Sigmoid colon (tissue), 7 donors: ENCODE results near the gene ARHGEF37. TPM values are rescaled to one million over a fixed set of nuclear protein-coding genes. Genes with fewer than 3 reads are reported as not detected.
"Not testable (repeated sequence)": the region's sequence is repeated elsewhere in the genome, so short reads cannot be mapped to it uniquely, and the experiment has no call there.

Experiments used
- DNase-seq: peaks from one replicate; pipeline ENCODE4 v3.0.0-alpha.2; 2019
- H3K27ac ChIP-seq, 4 donors: fragments of 200-600 bp; sonication (generic); one replicate each; pipeline ENCODE4 v1.5.1; 2016 to 2019; ENCODE audit warnings: mild to moderate bottlenecking in 1 of 4
- H3K27me3 ChIP-seq, 3 donors: fragments of 200-600 bp; sonication (generic); one replicate each; pipeline ENCODE4 v1.5.1; 2019; ENCODE audit warnings: mild to moderate bottlenecking in 1 of 3
- H3K36me3 ChIP-seq, 4 donors: fragments of 200-600 bp; sonication (generic); one replicate each; pipeline ENCODE4 v1.5.1; 2016 to 2019
- H3K4me1 ChIP-seq, 4 donors: fragments of 200-600 bp; sonication (generic); one replicate each; pipeline ENCODE4 v1.5.1; 2017 to 2019
- H3K4me3 ChIP-seq, 4 donors: fragments of 200-600 bp; sonication (generic); one replicate each; pipeline ENCODE4 v1.5.1; 2017 to 2019; ENCODE audit warnings: mild to moderate bottlenecking in 2 of 4, moderate library complexity in 1 of 4
- H3K9me3 ChIP-seq, 4 donors: fragments of 200-600 bp in 3 of 4; sonication (generic) in 3 of 4; one replicate each; pipeline versions ENCODE4 v1.5.1 to v1.6.1; 2013 to 2019
- EP300 ChIP-seq, 4 donors: sonication (generic); formaldehyde crosslinking; IDR thresholded peaks; one replicate each; pipeline ENCODE4 v1.6.1; 2017; ENCODE audit warnings: antibody characterized with exemption in 4 of 4
- POLR2A ChIP-seq, 2 donors: fragments of 450-650 bp; IDR thresholded peaks; one replicate each; pipeline ENCODE4 v1.6.1; 2016; ENCODE audit warnings: antibody characterized with exemption in 2 of 2, mild to moderate bottlenecking in 2 of 2, moderate library complexity in 2 of 2
- POLR2AphosphoS5 ChIP-seq, 4 donors: sonication (generic); formaldehyde crosslinking; IDR thresholded peaks; one replicate each; pipeline ENCODE4 v1.6.1; 2017; ENCODE audit warnings: antibody characterized with exemption in 4 of 4
- WGBS, 2 donors: extraction: QIAGEN DNeasy Blood & Tissue Kit; methylation state at CpG; one replicate each; pipeline ENCODE4 v1.1.7; 2013; 5-methylcytosine and 5-hydroxymethylcytosine counted together
- intact Hi-C: fragments of 100-400 bp; cut with DNase I; formaldehyde crosslinking; loops from one replicate; pipeline ENCODE4 v1.15.1; 2023
- polyA plus RNA-seq, 3 donors: library from polyadenylated mRNA; stranded (reverse); fragments of 200-250 nt; gene quantifications; one replicate each; pipeline ENCODE4 v1.2.3, GENCODE V29; 2013
- total RNA-seq, 4 donors: library from RNA; depleted of rRNA; stranded (reverse); fragments of >200 nt; gene quantifications; one replicate each; pipeline ENCODE4 v1.1.0, GENCODE V29; 2016
- TF ChIP-seq, protein P1 (sequence below), 4 experiments: fragments of 450-650 bp in 3 of 4; fragments of 200-600 bp in 1 of 4; IDR thresholded peaks; one replicate each; pipeline ENCODE4 v1.5.1; 2016 to 2019; ENCODE audit warnings: antibody characterized with exemption in 4 of 4, mild to moderate bottlenecking in 3 of 4, moderate library complexity in 2 of 4
- donor health status: healthy with polysubstance abuse.
- donor health status: Bipolar disorder and iron deficiency.
- donor health status: healthy.

The ARHGEF37 gene
- total and polyA plus RNA-seq, 7 donors: 4.8 to 51.0 (median 23.5) TPM

DNA sequence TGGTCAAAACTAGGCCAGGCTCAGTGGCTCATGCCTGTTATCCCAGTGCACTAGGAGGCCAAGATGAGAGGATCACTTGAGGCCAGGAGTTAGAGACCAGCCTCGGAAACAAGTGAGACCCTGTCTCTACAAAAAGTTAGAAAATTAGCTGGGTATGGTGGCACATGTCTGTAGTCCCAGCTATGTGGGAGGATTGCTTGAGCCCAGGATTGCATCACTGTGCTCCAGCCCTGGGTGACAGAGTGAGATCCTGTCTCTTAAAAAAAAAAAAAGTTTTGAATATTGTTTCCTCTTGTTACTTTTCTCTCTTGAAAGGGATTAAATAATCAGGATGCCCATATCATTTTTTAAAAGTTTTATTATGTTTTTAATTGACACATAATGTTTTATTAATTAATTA lies 7.6 kb downstream of the ARHGEF37 start:
- H3K27ac ChIP-seq: peak overlapping the region in 2 of 4 donors; percentile 33 to 87
- H3K27me3 ChIP-seq: no peaks in the 10 kb centered on the region
- no peaks in the 10 kb centered on the region for H3K36me3 ChIP-seq
- no peaks in the 10 kb centered on the region for H3K9me3 ChIP-seq
- TF ChIP-seq, protein P1, sequence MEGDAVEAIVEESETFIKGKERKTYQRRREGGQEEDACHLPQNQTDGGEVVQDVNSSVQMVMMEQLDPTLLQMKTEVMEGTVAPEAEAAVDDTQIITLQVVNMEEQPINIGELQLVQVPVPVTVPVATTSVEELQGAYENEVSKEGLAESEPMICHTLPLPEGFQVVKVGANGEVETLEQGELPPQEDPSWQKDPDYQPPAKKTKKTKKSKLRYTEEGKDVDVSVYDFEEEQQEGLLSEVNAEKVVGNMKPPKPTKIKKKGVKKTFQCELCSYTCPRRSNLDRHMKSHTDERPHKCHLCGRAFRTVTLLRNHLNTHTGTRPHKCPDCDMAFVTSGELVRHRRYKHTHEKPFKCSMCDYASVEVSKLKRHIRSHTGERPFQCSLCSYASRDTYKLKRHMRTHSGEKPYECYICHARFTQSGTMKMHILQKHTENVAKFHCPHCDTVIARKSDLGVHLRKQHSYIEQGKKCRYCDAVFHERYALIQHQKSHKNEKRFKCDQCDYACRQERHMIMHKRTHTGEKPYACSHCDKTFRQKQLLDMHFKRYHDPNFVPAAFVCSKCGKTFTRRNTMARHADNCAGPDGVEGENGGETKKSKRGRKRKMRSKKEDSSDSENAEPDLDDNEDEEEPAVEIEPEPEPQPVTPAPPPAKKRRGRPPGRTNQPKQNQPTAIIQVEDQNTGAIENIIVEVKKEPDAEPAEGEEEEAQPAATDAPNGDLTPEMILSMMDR (IDR thresholded peaks at IDR 0.05): no peak
- no peak for TF ChIP-seq POLR2AphosphoS5 (IDR thresholded peaks at IDR 0.05)
- TF ChIP-seq EP300 (IDR thresholded peaks at IDR 0.05): no peak
- TF ChIP-seq POLR2A (IDR thresholded peaks at IDR 0.05): no peak
- intact Hi-C loops: no loop called here
- H3K4me1 ChIP-seq: peaks cover 0 to 50% (median 46%) of the 10 kb centered on the region in 4 donors
- 97 to 99% methylated on average over 1 of the region's 1 CpG for WGBS, 2 donors
- H3K4me3 ChIP-seq: no peak overlapping the region
- no peak for DNase-seq

DNA sequence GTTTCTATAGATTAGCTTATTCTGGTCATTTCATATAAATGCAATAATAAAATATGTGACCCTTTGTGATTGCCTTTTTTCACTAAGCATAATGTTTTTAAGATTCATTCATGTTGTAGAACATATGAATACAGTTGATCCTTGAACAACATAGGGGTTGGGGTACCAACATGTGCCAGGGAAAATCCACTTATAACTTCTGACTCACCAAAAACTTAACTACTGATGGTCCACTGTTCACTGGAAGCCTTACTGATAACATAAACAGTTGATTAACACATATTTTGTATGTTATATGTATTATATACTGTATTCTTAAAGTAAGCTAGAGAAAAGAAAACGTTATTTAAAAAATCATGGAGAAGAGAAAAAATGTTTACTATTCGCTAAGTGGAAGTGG lies 12.1 kb downstream of the ARHGEF37 start:
- Histone ChIP-seq H3K27ac (no peak overlapping the region), H3K4me3 (no peak overlapping the region), H3K27me3 (no peaks in the 10 kb centered on the region), H3K36me3 (peaks cover 0 to 7% (median 2%) of the 10 kb centered on the region in 4 donors), H3K4me1 (peaks cover 0 to 47% (median 26%) of the 10 kb centered on the region in 4 donors), H3K9me3 (no peaks in the 10 kb centered on the region)
- WGBS, 2 donors: 83 to 89% methylated on average over 2 of the region's 2 CpGs
- intact Hi-C loops: no loop called here
- TF ChIP-seq POLR2AphosphoS5 (IDR thresholded peaks at IDR 0.05) (no peak), POLR2A (IDR thresholded peaks at IDR 0.05) (no peak), EP300 (IDR thresholded peaks at IDR 0.05) (no peak)
- TF ChIP-seq, protein P1 (IDR thresholded peaks at IDR 0.05): no peak
- DNase-seq: no peak

DNA sequence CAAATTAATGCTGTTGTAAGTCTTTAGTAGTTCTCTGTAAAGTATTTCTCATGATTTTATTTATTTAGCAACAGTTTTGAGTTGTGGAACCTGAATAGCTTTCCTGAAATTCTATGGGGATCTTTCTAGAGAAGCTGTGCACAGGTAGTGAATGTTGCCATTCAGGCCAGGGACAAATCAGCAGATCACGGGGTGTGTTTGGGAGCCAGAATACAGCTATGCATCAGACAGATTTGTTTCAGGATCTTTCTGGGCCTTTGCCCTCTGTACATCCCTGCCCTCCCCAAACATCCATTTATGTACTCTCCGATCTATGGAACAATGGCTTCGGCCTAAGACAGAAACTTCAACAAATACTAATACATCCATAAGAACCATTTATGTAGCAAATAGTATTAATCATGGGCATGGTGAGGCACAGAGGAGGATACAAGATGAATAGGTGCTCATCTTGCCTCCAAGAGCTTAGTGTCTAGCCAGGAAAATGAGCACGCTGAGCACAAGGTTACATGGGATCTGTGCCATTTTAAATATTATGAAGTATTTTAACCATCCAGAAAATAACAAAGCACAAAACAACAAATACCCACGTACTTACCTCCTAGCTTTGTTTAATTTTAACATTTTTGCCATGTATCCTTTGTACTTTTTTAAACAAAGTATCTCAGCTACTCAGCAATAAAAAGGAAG lies 13.1 kb downstream of the ARHGEF37 start:
- TF ChIP-seq POLR2AphosphoS5 (IDR thresholded peaks at IDR 0.05) (no peak), EP300 (IDR thresholded peaks at IDR 0.05) (no peak), POLR2A (IDR thresholded peaks at IDR 0.05) (no peak)
- TF ChIP-seq, protein P1 (IDR thresholded peaks at IDR 0.05): no peak
- WGBS, 2 donors: 82 to 91% methylated on average over 5 of the region's 5 CpGs
- no peak for DNase-seq
- no peak overlapping the region for H3K4me3 ChIP-seq
- intact Hi-C loops: no loop called here
- H3K4me1 ChIP-seq: peaks cover 0 to 41% (median 23%) of the 10 kb centered on the region in 4 donors
- H3K36me3 ChIP-seq: peaks cover 0 to 10% (median 4%) of the 10 kb centered on the region in 4 donors
- H3K27ac ChIP-seq: no peak overlapping the region
- H3K9me3 ChIP-seq: no peaks in the 10 kb centered on the region
- H3K27me3 ChIP-seq: no peaks in the 10 kb centered on the region

DNA sequence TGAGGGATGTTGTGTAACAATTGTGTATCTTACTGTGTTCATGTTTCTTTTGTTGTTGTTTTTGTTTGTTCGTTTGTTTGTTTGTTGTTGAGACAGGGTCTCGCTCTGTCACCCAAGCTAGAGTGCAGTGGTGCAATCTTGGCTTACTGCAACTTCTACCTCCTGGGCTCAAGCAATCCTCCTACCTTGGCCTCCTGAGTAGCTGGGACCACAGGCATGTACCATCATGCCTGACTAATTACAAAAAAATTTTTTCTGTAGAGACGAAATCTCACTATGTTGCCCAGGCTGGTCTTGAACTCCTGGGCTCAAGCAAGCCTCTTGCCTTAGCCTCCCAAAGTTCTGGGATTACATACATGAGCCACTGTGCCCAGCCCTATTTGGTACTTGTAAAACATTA lies 13.8 kb downstream of the ARHGEF37 start:
- H3K4me3 ChIP-seq, H3K27ac ChIP-seq, intact Hi-C loops, DNase-seq, H3K27me3 ChIP-seq, H3K9me3 ChIP-seq: not testable (repeated sequence)
- WGBS, 2 donors: 88 to 90% methylated on average over 3 of the region's 3 CpGs
- Histone ChIP-seq H3K36me3 (peaks cover 0 to 18% (median 4%) of the 10 kb centered on the region in 4 donors), H3K4me1 (peaks cover 0 to 41% (median 23%) of the 10 kb centered on the region in 4 donors)

DNA sequence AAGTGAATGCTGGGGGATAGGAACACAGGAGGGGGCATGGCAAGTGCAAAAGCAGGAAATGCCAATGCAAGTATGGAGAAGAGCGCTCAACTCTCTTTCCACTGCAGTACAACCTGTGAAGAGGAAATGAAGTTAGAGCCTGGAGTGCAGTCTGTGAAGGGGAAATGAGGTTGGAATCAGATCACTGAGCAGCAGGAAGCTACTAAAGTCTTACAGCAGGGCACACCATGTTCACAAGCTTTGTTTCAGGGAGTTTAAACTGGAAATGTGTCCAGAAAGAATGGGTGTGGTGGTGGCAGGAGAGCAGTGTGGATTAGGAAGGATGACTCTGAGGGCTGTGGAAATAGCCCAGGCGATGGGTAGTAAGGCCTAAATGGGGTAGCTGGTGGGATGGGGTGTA lies 15.4 kb downstream of the ARHGEF37 start:
- Histone ChIP-seq H3K4me3 (no peak overlapping the region), H3K9me3 (no peaks in the 10 kb centered on the region), H3K36me3 (peaks cover 0 to 34% (median 13%) of the 10 kb centered on the region in 4 donors), H3K27ac (peak overlapping the region in 1 of 4 donors; percentile 55), H3K4me1 (peaks cover 0 to 41% (median 23%) of the 10 kb centered on the region in 4 donors), H3K27me3 (no peaks in the 10 kb centered on the region)
- TF ChIP-seq POLR2AphosphoS5 (IDR thresholded peaks at IDR 0.05): peak in 1 of 4 donors; percentile 26
- TF ChIP-seq POLR2A (IDR thresholded peaks at IDR 0.05): no peak
- TF ChIP-seq EP300 (IDR thresholded peaks at IDR 0.05): no peak
- TF ChIP-seq, protein P1 (IDR thresholded peaks at IDR 0.05): no peak
- intact Hi-C loops: no loop called here
- DNase-seq: no peak
- WGBS, 2 donors: 92 to 96% methylated on average over 2 of the region's 2 CpGs
